ENCODE measurements around the gene DISP3. TPM values are rescaled to one million over a fixed set of nuclear protein-coding genes. Genes with fewer than 3 reads are reported as not detected.

Gene DISP3
- total and polyA plus RNA-seq, 2 of the 13 experiments (the other 11 are each of a cell fraction or from before 2014, with no cell fraction given), result 0.08 to 0.13 TPM

DNA sequence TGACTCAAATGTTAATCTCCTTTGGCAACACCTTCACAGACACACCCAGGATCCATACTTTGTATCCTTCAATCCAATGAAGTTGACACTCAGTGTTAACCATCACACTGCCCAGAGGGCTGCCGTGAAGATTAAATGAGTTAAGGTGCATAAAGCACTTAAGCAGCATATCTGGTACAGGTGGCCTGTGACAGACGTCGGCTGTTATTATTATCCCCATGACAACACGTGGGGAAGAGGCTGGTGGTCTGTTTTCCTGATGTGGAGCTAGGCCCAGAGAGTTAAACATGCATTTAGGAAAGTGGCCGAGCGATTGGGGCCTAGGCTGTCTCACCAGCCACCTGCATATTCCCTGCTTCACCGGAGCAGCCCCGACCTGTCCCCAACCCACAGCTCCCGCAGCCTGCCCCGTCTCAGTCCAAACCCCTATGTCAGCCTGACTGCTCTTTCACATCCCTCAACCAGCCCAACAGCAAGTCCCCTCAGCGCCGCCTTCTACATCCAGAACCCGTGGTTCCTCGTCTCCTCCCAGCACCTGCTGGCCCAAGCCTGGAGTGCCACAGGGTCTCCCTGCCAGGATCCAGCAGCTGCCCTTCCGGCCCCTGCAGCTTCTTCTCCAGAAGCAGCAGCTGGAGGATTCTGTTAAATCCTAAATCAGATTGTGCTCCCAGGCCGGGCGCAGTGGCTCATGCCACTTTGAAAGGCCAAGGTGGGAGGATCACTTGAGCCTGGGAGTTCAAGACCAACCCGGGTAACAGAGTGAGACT is 97.3 kb downstream of the DISP3 start:
- intact Hi-C loops (cut with micrococcal nuclease; ENCODE audit: unreplicated experiment) (no loop called here), in situ Hi-C loops (cut with HindIII; ENCODE audit: extremely low pct_ligation_motif_present, low pct_unique_long_range_greater_than_20kb) (no loop called here)
- H3K4me1 ChIP-seq (ENCODE audit: insufficient read depth, low read length), result no peaks in the 10 kb centered on the region
- ATAC-seq (no peak), DNase-seq (ENCODE audit: low spot score) (no peak), FAIRE-seq (no peak)
- no peaks in the 10 kb centered on the region for H4K20me1 ChIP-seq (ENCODE audit: insufficient read depth, low read length)
- no peaks in the 10 kb centered on the region for H3K79me2 ChIP-seq (ENCODE audit: insufficient read depth, low read length)
- H3K27me3 ChIP-seq (ENCODE audit: control insufficient read depth in 1 of 2, insufficient read depth in 2 of 2, low read length in 2 of 2), result peaks cover 4 to 49% of the 10 kb centered on the region in 2 experiments; a peak in 3 of 5 replicates
- no peak overlapping the region for H3K27ac ChIP-seq (ENCODE audit: extremely low read length, insufficient read depth, low read length)
- no peak overlapping the region for H3K9ac ChIP-seq (ENCODE audit: insufficient read depth, low read depth, low read length)
- no peaks in the 10 kb centered on the region for H3K9me3 ChIP-seq (ENCODE audit: low read length)
- TF ChIP-seq ZNF350 (CRISPR knock-in tag; IDR thresholded peaks at IDR 0.05; ENCODE audit: borderline replicate concordance, low read depth) (no peak), IKZF1 (IDR thresholded peaks at IDR 0.05) (no peak), CCDC6 (CRISPR knock-in tag; IDR thresholded peaks at IDR 0.05) (no peak), HNRNPL (IDR thresholded peaks at IDR 0.05; ENCODE audit: low read depth, low read length) (no peak), DMAP1 (CRISPR knock-in tag; IDR thresholded peaks at IDR 0.05) (no peak), RFX3 (CRISPR knock-in tag; IDR thresholded peaks at IDR 0.05) (no peak), ISL2 (CRISPR knock-in tag; IDR thresholded peaks at IDR 0.05) (no peak), ELF4 (CRISPR knock-in tag; IDR thresholded peaks at IDR 0.05; ENCODE audit: borderline replicate concordance) (no peak), KLF9 (CRISPR knock-in tag; IDR thresholded peaks at IDR 0.05; ENCODE audit: low read depth) (no peak), TOPORS (CRISPR knock-in tag; IDR thresholded peaks at IDR 0.05) (no peak), MTA1 (CRISPR knock-in tag; IDR thresholded peaks at IDR 0.05; ENCODE audit: borderline replicate concordance) (no peak), RFXAP (CRISPR knock-in tag; IDR thresholded peaks at IDR 0.05; ENCODE audit: borderline replicate concordance) (no peak), NRL (CRISPR knock-in tag; IDR thresholded peaks at IDR 0.05; ENCODE audit: borderline replicate concordance) (no peak)
- TF ChIP-seq, protein P1, sequence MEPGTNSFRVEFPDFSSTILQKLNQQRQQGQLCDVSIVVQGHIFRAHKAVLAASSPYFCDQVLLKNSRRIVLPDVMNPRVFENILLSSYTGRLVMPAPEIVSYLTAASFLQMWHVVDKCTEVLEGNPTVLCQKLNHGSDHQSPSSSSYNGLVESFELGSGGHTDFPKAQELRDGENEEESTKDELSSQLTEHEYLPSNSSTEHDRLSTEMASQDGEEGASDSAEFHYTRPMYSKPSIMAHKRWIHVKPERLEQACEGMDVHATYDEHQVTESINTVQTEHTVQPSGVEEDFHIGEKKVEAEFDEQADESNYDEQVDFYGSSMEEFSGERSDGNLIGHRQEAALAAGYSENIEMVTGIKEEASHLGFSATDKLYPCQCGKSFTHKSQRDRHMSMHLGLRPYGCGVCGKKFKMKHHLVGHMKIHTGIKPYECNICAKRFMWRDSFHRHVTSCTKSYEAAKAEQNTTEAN (CRISPR knock-in tag; conservative IDR thresholded peaks at IDR 0.05), result no peak
- TF ChIP-seq, protein P2, sequence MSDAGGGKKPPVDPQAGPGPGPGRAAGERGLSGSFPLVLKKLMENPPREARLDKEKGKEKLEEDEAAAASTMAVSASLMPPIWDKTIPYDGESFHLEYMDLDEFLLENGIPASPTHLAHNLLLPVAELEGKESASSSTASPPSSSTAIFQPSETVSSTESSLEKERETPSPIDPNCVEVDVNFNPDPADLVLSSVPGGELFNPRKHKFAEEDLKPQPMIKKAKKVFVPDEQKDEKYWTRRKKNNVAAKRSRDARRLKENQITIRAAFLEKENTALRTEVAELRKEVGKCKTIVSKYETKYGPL (CRISPR knock-in tag; IDR thresholded peaks at IDR 0.05), result no peak
- H3K4me2 ChIP-seq (ENCODE audit: low read depth, low read length), result no peak overlapping the region
- no peak overlapping the region for H2AFZ ChIP-seq (ENCODE audit: low read length)
- no TSS peak for BruUV-seq (replicated peaks)
- ChIA-PET CTCF (ENCODE audit: low intra/inter-chr PET ratio, low total read pairs) (no interaction called here), POLR2A (no interaction called here)
- H3K36me3 ChIP-seq (replicated peaks in 1 of 2; ENCODE audit: control insufficient read depth in 1 of 2, insufficient read depth in 2 of 2, low read length in 2 of 2), result no peaks in the 10 kb centered on the region
- H3K4me3 ChIP-seq (replicated peaks in 1 of 3; ENCODE audit: insufficient read depth in 1 of 3, low read depth in 2 of 3, low read length in 3 of 3), result no peak overlapping the region
- 26% methylated on average over 14 of the region's 18 CpGs for WGBS (ENCODE audit: low lambda C conversion rate)

Measured in HepG2 (cell line).